GM18909 (cell line): Measurements from ENCODE around the gene VWA2.

Experiments
- ATAC-seq: cut with Tn5 transposase; IDR thresholded peaks from one replicate; pipeline ENCODE4 v1.9.1; 2021; ENCODE audit warnings: mild to moderate bottlenecking; ENCODE audit not compliant: unreplicated experiment, poor library complexity

VWA2 gene

GRCh38 chr10:114245121-114245791, 6.2 kb downstream of the VWA2 start:
- no peak for ATAC-seq

GRCh38 chr10:114246679-114247305, 7.7 kb downstream of the VWA2 start:
- no peak for ATAC-seq

GRCh38 chr10:114250236-114250635, 11.2 kb downstream of the VWA2 start:
- no peak for ATAC-seq

- no peak for ATAC-seq
Observed at GRCh38 chr10:114250716-114251115, 11.7 kb downstream of the VWA2 start.

GRCh38 chr10:114252092-114252491, 13.0 kb downstream of the VWA2 start:
- no peak for ATAC-seq

- ATAC-seq: no peak
Observed at GRCh38 chr10:114252883-114253282, 13.8 kb downstream of the VWA2 start.

- no peak for ATAC-seq
Observed at GRCh38 chr10:114255227-114255626, 16.2 kb downstream of the VWA2 start.

GRCh38 chr10:114256008-114256765, 17.1 kb downstream of the VWA2 start:
- no peak for ATAC-seq

- ATAC-seq: no peak
Observed at GRCh38 chr10:114256822-114257221, 17.8 kb downstream of the VWA2 start.

- ATAC-seq: no peak
Observed at GRCh38 chr10:114257498-114257897, 18.4 kb downstream of the VWA2 start.

GRCh38 chr10:114258274-114258840, 19.3 kb downstream of the VWA2 start:
- no peak for ATAC-seq

- no peak for ATAC-seq
Observed at GRCh38 chr10:114259824-114260223, 20.8 kb downstream of the VWA2 start.

- no peak for ATAC-seq
Observed at GRCh38 chr10:114260366-114260765, 21.3 kb downstream of the VWA2 start.

- no peak for ATAC-seq
Observed at GRCh38 chr10:114261076-114261475, 22.0 kb downstream of the VWA2 start.

- ATAC-seq: no peak
Observed at GRCh38 chr10:114262496-114262895, 23.4 kb downstream of the VWA2 start.

- ATAC-seq: no peak
Observed at GRCh38 chr10:114265392-114266053, 26.5 kb downstream of the VWA2 start.

GRCh38 chr10:114266521-114266920, 27.5 kb downstream of the VWA2 start:
- ATAC-seq: no peak

- no peak for ATAC-seq
Observed at GRCh38 chr10:114271075-114271778, 32.2 kb downstream of the VWA2 start.

GRCh38 chr10:114271779-114272167, 32.7 kb downstream of the VWA2 start:
- no peak for ATAC-seq

GRCh38 chr10:114272696-114273095, 33.6 kb downstream of the VWA2 start:
- no peak for ATAC-seq
